ENCODE data around the gene YJU2. TPM values are rescaled to one million over a fixed set of nuclear protein-coding genes. Genes with fewer than 3 reads are reported as not detected.

YJU2 gene
- total and polyA plus RNA-seq, 11 donors, result 7.6 to 26.7 (median 12.7) TPM

DNA sequence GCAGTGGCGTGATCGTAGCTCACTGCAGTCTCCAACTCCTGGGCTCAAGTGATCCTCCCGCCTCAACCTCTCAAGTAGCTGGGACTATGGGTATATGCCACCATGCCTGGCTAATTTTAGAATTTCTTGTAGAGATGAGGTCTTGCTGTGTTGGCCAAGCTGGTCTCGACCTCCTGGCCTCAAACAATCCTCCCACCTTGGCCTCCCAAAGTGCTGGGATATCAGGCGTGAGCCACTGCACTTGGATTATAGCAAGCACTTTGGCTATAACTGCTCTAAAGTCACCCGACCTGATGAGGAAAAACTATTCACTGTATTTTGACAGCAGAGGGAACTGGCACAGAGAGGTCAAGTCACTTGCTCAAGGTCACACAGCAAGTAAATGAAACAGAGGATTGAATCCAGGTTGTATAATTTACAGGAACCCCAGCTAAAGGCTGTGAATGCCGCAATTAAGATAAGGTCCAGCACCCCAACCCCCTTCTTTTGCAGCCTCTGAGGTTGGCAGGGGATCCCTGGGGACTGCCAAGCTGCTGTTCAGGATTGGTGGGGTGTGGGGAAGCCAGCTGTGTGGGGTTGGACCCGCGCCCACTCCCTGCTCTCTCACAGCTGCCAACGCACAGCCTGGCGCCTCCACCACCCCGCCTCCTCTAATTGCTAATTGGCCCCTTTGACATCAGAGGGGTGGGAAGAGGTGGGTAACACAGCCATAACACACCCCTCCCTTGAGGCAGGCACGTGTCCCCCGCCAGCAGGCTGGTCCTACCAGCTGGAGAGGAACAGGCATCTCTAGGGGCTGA lies 49.3 kb downstream of the YJU2 start:
- no peak overlapping the region for H3K4me3 ChIP-seq
- no peaks in the 10 kb centered on the region for H3K36me3 ChIP-seq
- ATAC-seq (no peak), DNase-seq (no peak)
- H3K9me3 ChIP-seq, result no peaks in the 10 kb centered on the region
- H3K4me1 ChIP-seq, result no peaks in the 10 kb centered on the region
- peaks cover 0 to 22% (median 2%) of the 10 kb centered on the region in 9 donors for H3K27me3 ChIP-seq
- TF ChIP-seq POLR2A (IDR thresholded peaks at IDR 0.05), result no peak
- TF ChIP-seq, protein P1, sequence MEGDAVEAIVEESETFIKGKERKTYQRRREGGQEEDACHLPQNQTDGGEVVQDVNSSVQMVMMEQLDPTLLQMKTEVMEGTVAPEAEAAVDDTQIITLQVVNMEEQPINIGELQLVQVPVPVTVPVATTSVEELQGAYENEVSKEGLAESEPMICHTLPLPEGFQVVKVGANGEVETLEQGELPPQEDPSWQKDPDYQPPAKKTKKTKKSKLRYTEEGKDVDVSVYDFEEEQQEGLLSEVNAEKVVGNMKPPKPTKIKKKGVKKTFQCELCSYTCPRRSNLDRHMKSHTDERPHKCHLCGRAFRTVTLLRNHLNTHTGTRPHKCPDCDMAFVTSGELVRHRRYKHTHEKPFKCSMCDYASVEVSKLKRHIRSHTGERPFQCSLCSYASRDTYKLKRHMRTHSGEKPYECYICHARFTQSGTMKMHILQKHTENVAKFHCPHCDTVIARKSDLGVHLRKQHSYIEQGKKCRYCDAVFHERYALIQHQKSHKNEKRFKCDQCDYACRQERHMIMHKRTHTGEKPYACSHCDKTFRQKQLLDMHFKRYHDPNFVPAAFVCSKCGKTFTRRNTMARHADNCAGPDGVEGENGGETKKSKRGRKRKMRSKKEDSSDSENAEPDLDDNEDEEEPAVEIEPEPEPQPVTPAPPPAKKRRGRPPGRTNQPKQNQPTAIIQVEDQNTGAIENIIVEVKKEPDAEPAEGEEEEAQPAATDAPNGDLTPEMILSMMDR (IDR thresholded peaks at IDR 0.05), result no peak
- 44 to 55% (median 50%) methylated on average over 13 to 14 of the region's 14 CpGs for WGBS, 4 donors
- intact Hi-C loops (cut with DNase I), result no loop called here
- no peak overlapping the region for H3K27ac ChIP-seq

DNA sequence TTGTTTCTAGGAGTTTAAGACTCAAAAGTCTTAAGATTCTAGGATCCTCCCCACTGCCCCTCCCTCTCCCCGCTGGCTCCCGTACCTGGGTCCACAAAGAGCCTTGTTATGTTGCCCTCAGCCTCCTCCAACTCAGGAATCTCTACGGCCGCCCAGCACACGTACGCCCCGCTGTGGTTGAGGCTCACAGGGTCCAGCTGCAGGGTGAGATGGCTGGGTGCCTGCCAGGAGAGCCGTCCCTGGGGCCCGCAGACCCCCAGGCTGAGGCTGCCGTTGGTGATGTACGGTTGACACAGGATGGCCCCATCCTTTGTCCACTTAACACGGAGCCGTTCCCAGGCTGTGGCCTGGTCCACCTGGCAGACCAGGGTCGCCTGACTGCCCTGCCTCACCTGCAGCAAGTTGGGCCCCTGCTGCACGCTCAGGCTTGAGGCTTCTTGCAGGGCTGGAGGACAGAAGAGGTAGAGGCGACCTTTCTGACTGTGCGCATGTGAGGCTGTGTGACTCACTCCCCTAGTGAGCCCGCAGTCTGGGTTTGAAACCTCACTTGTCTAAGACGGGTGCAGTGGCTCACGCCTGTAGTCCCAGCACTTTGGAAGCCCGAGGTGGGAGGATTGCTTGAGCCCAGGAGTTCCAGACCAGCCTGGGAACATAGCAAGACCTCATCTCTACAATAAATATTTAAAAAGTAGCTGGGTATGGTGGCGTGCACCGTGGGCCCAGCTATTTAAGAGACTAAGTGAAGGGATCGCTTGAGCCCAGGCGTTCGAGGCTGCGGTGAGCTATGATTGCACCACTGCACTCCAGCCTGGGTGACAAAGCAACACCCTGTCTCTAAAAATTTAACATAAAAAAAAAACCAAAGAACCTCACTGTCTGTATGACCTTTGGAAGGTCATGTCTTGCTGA lies 51.3 kb downstream of the YJU2 start:
- TF ChIP-seq, protein P1 (IDR thresholded peaks at IDR 0.05), result no peak
- H3K27me3 ChIP-seq, result peaks cover 0 to 22% (median 2%) of the 10 kb centered on the region in 9 donors
- no peak overlapping the region for H3K4me3 ChIP-seq
- DNase-seq, result no peak
- intact Hi-C loops (cut with DNase I), result no loop called here
- H3K36me3 ChIP-seq, result no peaks in the 10 kb centered on the region
- WGBS, 4 donors, result 68 to 73% (median 69%) methylated on average over 25 to 27 of the region's 27 CpGs
- no peaks in the 10 kb centered on the region for H3K9me3 ChIP-seq
- no peaks in the 10 kb centered on the region for H3K4me1 ChIP-seq
- no peak overlapping the region for H3K27ac ChIP-seq
- ATAC-seq, result no peak

DNA sequence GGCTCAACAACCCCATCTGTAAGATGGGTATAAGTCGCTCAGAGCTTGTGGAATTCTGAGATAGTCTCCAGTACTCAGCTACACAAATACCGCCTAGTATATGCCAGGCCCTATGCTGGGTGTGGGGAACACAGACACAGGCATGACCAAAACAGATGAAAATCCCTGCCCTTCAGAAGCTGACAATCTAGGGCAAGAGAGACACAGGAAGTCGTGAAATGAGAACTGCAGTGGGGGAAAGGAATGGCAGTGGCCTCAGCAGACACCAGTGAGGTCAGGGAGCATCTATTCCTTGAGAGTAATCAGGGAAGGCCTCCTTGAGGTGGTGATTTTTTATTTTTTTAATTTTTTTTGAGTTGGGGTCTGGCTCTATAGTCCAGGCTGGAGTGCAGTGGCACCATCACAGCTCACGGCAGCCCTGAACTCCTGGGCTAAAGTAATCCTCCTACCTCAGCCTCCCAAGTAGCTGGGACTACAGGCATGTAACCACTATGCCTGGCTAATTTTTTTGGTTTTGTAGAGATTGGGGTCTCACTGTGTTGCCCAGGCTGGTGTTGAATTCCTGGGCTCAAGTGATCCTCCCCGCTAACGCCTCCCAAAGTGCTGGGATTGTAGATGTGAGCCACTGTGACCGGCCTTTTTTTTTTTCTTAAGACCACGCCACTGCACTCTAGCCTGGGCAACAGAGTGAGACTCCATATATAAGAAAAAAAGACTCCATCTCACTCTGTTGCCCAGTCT lies 52.1 kb downstream of the YJU2 start:
- no peak for TF ChIP-seq POLR2A (IDR thresholded peaks at IDR 0.05)
- TF ChIP-seq, protein P1 (IDR thresholded peaks at IDR 0.05), result no peak
- Histone ChIP-seq H3K36me3 (no peaks in the 10 kb centered on the region), H3K4me1 (no peaks in the 10 kb centered on the region), H3K27me3 (peaks cover 1 to 18% (median 4%) of the 10 kb centered on the region in 9 donors), H3K9me3 (no peaks in the 10 kb centered on the region), H3K27ac (no peak overlapping the region), H3K4me3 (no peak overlapping the region)
- no peak for DNase-seq
- no peak for ATAC-seq
- intact Hi-C loops (cut with DNase I), result no loop called here
- 77 to 90% (median 85%) methylated on average over 7 to 8 of the region's 8 CpGs for WGBS, 4 donors
